ENCODE data around the gene EFNB1.

DNA sequence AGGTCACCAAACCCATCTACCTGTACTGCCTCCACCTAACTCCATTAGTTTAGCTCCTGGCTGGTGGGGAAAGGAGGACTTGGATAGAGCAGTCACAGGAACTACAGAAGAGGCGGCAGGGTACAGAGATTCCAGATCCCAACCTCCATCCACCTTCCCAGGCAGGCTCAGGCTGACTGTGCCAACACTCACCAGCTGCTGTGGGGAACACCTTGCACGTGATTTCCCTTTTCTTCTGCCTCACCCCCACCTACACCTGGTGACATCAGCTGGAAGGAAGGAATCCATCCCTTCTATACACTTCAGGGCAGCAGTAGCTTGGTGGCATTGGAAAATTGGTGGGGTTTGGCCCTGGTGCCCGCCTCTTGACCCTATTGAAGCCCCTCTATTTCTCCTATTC lies 41.5 kb downstream of the EFNB1 start:
- TF ChIP-seq, protein P1, sequence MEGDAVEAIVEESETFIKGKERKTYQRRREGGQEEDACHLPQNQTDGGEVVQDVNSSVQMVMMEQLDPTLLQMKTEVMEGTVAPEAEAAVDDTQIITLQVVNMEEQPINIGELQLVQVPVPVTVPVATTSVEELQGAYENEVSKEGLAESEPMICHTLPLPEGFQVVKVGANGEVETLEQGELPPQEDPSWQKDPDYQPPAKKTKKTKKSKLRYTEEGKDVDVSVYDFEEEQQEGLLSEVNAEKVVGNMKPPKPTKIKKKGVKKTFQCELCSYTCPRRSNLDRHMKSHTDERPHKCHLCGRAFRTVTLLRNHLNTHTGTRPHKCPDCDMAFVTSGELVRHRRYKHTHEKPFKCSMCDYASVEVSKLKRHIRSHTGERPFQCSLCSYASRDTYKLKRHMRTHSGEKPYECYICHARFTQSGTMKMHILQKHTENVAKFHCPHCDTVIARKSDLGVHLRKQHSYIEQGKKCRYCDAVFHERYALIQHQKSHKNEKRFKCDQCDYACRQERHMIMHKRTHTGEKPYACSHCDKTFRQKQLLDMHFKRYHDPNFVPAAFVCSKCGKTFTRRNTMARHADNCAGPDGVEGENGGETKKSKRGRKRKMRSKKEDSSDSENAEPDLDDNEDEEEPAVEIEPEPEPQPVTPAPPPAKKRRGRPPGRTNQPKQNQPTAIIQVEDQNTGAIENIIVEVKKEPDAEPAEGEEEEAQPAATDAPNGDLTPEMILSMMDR (conservative IDR thresholded peaks at IDR 0.05), result no peak
- no peak for TF ChIP-seq EZH2 (IDR thresholded peaks at IDR 0.05; ENCODE audit: low read depth)
